Astrocyte (in vitro differentiated cells and primary cell): ENCODE data around the gene COL12A1. TPM values are rescaled to one million over a fixed set of nuclear protein-coding genes. Genes with fewer than 3 reads are reported as not detected.

Experiments used
- DNase-seq: peaks from one replicate; pipeline ENCODE4 v3.0.0-alpha.2; 2010; ENCODE audit warnings: low read depth
- FAIRE-seq: peaks from 2 replicates; lab custom pipeline; 2011; peaks lifted over from hg19 to GRCh38; lab: Jason Lieb, UNC
- H2AFZ ChIP-seq: 2 replicates; pipeline ENCODE4 v1.6.0; 2012; ENCODE audit warnings: low read depth, low read length, inconsistent platforms
- H3K27ac ChIP-seq: 2 replicates; pipeline ENCODE4 v1.5.1; 2011; ENCODE audit warnings: low read depth, low read length, inconsistent platforms
- H3K27me3 ChIP-seq: 2 replicates; pipeline ENCODE4 v1.6.0; 2011; ENCODE audit warnings: low read length, inconsistent platforms; ENCODE audit not compliant: insufficient read depth
- H3K36me3 ChIP-seq: 2 replicates; pipeline ENCODE4 v1.5.1; 2011; ENCODE audit warnings: low read length, inconsistent platforms; ENCODE audit not compliant: insufficient read depth
- H3K4me1 ChIP-seq: 2 replicates; pipeline ENCODE4 v1.5.1; 2011; ENCODE audit warnings: low read length, inconsistent platforms; ENCODE audit not compliant: insufficient read depth
- H3K4me2 ChIP-seq: 2 replicates; pipeline ENCODE4 v1.6.0; 2012; ENCODE audit warnings: low read length, inconsistent platforms
- H3K4me3 ChIP-seq: 2 replicates; pipeline ENCODE4 v1.5.1; 2011; ENCODE audit warnings: low read depth, mild to moderate bottlenecking, low read length, inconsistent platforms; ENCODE audit not compliant: insufficient read depth
- H3K79me2 ChIP-seq: 2 replicates; pipeline ENCODE4 v1.6.0; 2012; ENCODE audit warnings: mild to moderate bottlenecking, low read length, inconsistent platforms; ENCODE audit not compliant: insufficient read depth
- H3K9ac ChIP-seq: 2 replicates; pipeline ENCODE4 v1.6.0; 2012; ENCODE audit warnings: mild to moderate bottlenecking, low read length, inconsistent platforms
- H3K9me3 ChIP-seq: 2 replicates; pipeline ENCODE4 v1.5.1; 2012; ENCODE audit warnings: low read depth, mild to moderate bottlenecking, low read length, inconsistent platforms; ENCODE audit not compliant: insufficient read depth
- H4K20me1 ChIP-seq: 2 replicates; pipeline ENCODE4 v1.6.0; 2012; ENCODE audit warnings: low read length, inconsistent platforms; ENCODE audit not compliant: insufficient read depth
- H3K27ac Mint-ChIP-seq: one replicate; pipeline ENCODE4 v1.8.0; 2021; ENCODE audit warnings: mild to moderate bottlenecking, mixed read lengths; ENCODE audit not compliant: unreplicated experiment
- H3K27me3 Mint-ChIP-seq: one replicate; pipeline ENCODE4 v1.8.0; 2021; ENCODE audit warnings: low read depth, mixed read lengths; ENCODE audit not compliant: unreplicated experiment
- H3K36me3 Mint-ChIP-seq: one replicate; pipeline ENCODE4 v1.8.0; 2021; ENCODE audit warnings: low read depth, mixed read lengths; ENCODE audit not compliant: unreplicated experiment
- H3K4me1 Mint-ChIP-seq: one replicate; pipeline ENCODE4 v1.8.0; 2021; ENCODE audit warnings: low read depth, mixed read lengths; ENCODE audit not compliant: unreplicated experiment
- H3K4me3 Mint-ChIP-seq: one replicate; pipeline ENCODE4 v1.8.0; 2021; ENCODE audit warnings: mild to moderate bottlenecking, moderate library complexity, mixed read lengths; ENCODE audit not compliant: unreplicated experiment
- H3K9me3 Mint-ChIP-seq: one replicate; pipeline ENCODE4 v1.8.0; 2021; ENCODE audit warnings: mild to moderate bottlenecking, mixed read lengths; ENCODE audit not compliant: unreplicated experiment
- CTCF ChIP-seq: IDR thresholded peaks from 2 replicates; pipeline ENCODE4 v1.5.1; 2011; ENCODE audit warnings: low read depth, mild to moderate bottlenecking, inconsistent platforms, low read length, moderate library complexity; ENCODE audit not compliant: insufficient read depth
- EZH2 ChIP-seq: IDR thresholded peaks from 2 replicates; pipeline ENCODE4 v1.6.1; 2012; ENCODE audit warnings: mild to moderate bottlenecking, low read length, inconsistent platforms; ENCODE audit not compliant: insufficient read depth
- total RNA-seq: library from RNA; stranded (reverse); gene quantifications from 2 replicates; pipeline ENCODE4 v1.2.1, GENCODE V29; 2021

COL12A1 gene
- total RNA-seq, 1 donor from 2014 or later = 106 TPM

GRCh38 chr6:75243333-75244062, 37.6 kb upstream of the COL12A1 start, which contains the start of gene COX7A2:
Gene COX7A2, minus strand, starts transcription at chr6:75243801. Its CDS starts 67 bp downstream, at chr6:75243734.
- Mint-ChIP-seq H3K4me3 (peak within 1 kb of the TSS; percentile 97), H3K36me3 (peaks cover 9% of the 10 kb centered on the region), H3K4me1 (peaks cover 8% of the 10 kb centered on the region), H3K27me3 (no peaks in the 10 kb centered on the region), H3K27ac (peak within 1 kb of the TSS; percentile 99), H3K9me3 (no peaks in the 10 kb centered on the region)
- FAIRE-seq (peak; percentile 60), DNase-seq (peak; percentile 97)
- Histone ChIP-seq H3K36me3 (peaks cover 9% of the 10 kb centered on the region), H3K4me1 (peaks cover 5% of the 10 kb centered on the region), H3K9me3 (no peaks in the 10 kb centered on the region), H3K4me2 (peak within 1 kb of the TSS; percentile 90), H2AFZ (peak within 1 kb of the TSS; percentile 79), H3K27me3 (no peaks in the 10 kb centered on the region), H3K27ac (peak within 1 kb of the TSS; percentile 95), H3K9ac (peak within 1 kb of the TSS; percentile 99), H4K20me1 (peaks cover 15% of the 10 kb centered on the region), H3K4me3 (peak within 1 kb of the TSS; percentile 99), H3K79me2 (peaks cover 45% of the 10 kb centered on the region)
- no peak for TF ChIP-seq CTCF
- no peak for TF ChIP-seq EZH2

- no peak for TF ChIP-seq EZH2
- Histone ChIP-seq H3K9ac (no peak overlapping the region), H3K4me1 (no peaks in the 10 kb centered on the region), H3K36me3 (peaks cover 21% of the 10 kb centered on the region), H3K27me3 (no peaks in the 10 kb centered on the region), H3K27ac (no peak overlapping the region), H3K79me2 (peaks cover 25% of the 10 kb centered on the region), H3K4me3 (no peak overlapping the region), H4K20me1 (peaks cover 15% of the 10 kb centered on the region), H3K4me2 (no peak overlapping the region), H3K9me3 (no peaks in the 10 kb centered on the region), H2AFZ (no peak overlapping the region)
- H3K27ac Mint-ChIP-seq = no peak overlapping the region
- DNase-seq (no peak), FAIRE-seq (no peak)
- peaks cover 9% of the 10 kb centered on the region for H3K36me3 Mint-ChIP-seq
- peaks cover 8% of the 10 kb centered on the region for H3K4me1 Mint-ChIP-seq
- H3K9me3 Mint-ChIP-seq = no peaks in the 10 kb centered on the region
- H3K27me3 Mint-ChIP-seq = no peaks in the 10 kb centered on the region
- no peak overlapping the region for H3K4me3 Mint-ChIP-seq
These were observed 30.8 kb upstream of the COL12A1 start for GRCh38 chr6:75236630-75237029.

GRCh38 chr6:75235271-75235670, 29.4 kb upstream of the COL12A1 start:
- no peak overlapping the region for H3K4me2 ChIP-seq
- no peak overlapping the region for H3K27ac Mint-ChIP-seq
- peaks cover 9% of the 10 kb centered on the region for H4K20me1 ChIP-seq
- peaks cover 5% of the 10 kb centered on the region for H3K4me1 Mint-ChIP-seq
- H3K27me3 Mint-ChIP-seq = no peaks in the 10 kb centered on the region
- H3K9me3 ChIP-seq = no peaks in the 10 kb centered on the region
- TF ChIP-seq CTCF = no peak
- no peak for TF ChIP-seq EZH2
- no peaks in the 10 kb centered on the region for H3K4me1 ChIP-seq
- FAIRE-seq = peak; percentile 43
- H3K9me3 Mint-ChIP-seq = no peaks in the 10 kb centered on the region
- H3K4me3 ChIP-seq = no peak overlapping the region
- H3K27me3 ChIP-seq = no peaks in the 10 kb centered on the region
- no peak overlapping the region for H2AFZ ChIP-seq
- peaks cover 3% of the 10 kb centered on the region for H3K36me3 Mint-ChIP-seq
- no peak overlapping the region for H3K9ac ChIP-seq
- no peak overlapping the region for H3K4me3 Mint-ChIP-seq
- DNase-seq = no peak
- peaks cover 12% of the 10 kb centered on the region for H3K79me2 ChIP-seq
- peaks cover 21% of the 10 kb centered on the region for H3K36me3 ChIP-seq
- H3K27ac ChIP-seq = no peak overlapping the region
